Colonic mucosa (tissue), 4 donors: Measurements from ENCODE around the gene ATXN10. TPM values are rescaled to one million over a fixed set of nuclear protein-coding genes. Genes with fewer than 3 reads are reported as not detected.

Experiments
- DNase-seq: peaks from one replicate; pipeline ENCODE4 v3.0.0-alpha.2; 2020
- H3K27ac ChIP-seq: fragments of 200-600 bp; one replicate; pipeline ENCODE4 v1.8.0; 2021
- H3K27me3 ChIP-seq: fragments of 200-600 bp; one replicate; pipeline ENCODE4 v1.8.0; 2021
- H3K36me3 ChIP-seq: fragments of 200-600 bp; one replicate; pipeline ENCODE4 v1.8.0; 2021
- H3K4me1 ChIP-seq: fragments of 200-600 bp; one replicate; pipeline ENCODE4 v1.8.0; 2021; ENCODE audit warnings: mild to moderate bottlenecking
- H3K4me3 ChIP-seq: fragments of 200-600 bp; one replicate; pipeline ENCODE4 v1.8.0; 2021
- H3K9ac ChIP-seq, 2 donors: one replicate each; pipeline ENCODE4 v1.7.0; 2013; ENCODE audit warnings: control low read depth in 2 of 2, low read depth in 2 of 2, low read length in 2 of 2
- H3K9me3 ChIP-seq: fragments of 200-600 bp; one replicate; pipeline ENCODE4 v1.8.0; 2021
- CTCF ChIP-seq: fragments of 200-600 bp; IDR thresholded peaks from one replicate; pipeline ENCODE4 v1.8.0; 2022; ENCODE audit warnings: antibody characterized with exemption, mild to moderate bottlenecking
- intact Hi-C: fragments of 100-400 bp; cut with DNase I; formaldehyde crosslinking; loops from one replicate; pipeline ENCODE4 v1.14.1; 2022
- total RNA-seq, 2 donors: library from RNA; stranded (reverse); fragmentation: NEBNext Ultra II Directional in 1 of 2; extraction: Animal tissue kit (Norgen Biotek cat#: 25700) in 1 of 2; gene quantifications; one replicate each; pipeline ENCODE4 v1.2.1, GENCODE V29; 2021
- donor health status: healthy.
- donor health status: DM: no; HTN: no; CAD: no.
- donor health status: DM: no; HTN: no; CAD: no.

ATXN10 gene
- total RNA-seq, 2 donors from 2014 or later = 90.5 to 94.9 TPM

- intact Hi-C loops = no loop called here
Observed at GRCh38 chr22:45840483-45840882, 168.8 kb downstream of the ATXN10 start.

DNA sequence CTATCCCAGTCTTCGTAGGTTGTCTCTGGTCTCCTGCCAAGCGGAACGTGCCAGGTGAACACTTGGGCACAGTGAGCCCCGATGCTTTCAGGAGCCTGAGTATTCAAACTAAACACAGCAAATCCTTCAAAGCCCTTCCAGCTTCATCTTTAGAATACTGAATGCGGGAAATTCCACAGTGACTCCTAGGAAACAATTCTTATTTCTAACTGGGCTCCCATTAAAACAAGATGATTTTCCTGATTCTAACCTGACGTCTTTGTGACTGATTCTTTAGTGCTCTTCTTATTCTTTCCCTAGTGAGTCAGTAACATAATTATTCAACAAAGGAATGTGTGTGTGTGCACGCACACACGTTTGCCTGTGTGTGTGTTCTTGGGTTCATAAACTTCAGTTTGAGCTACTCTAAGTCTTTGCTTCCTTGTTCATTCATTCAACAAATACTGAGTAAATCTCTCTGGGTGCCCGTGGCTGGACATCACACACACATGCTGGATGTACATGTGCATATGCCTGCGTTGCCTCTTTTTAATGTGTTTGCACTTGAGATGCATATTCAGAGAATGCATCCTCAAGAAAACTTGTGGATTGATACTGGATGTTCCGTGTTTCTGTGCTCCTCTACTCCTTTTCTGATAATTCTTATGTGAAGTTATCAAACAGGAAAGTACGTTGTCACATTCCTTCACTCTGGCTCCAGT lies 170.8 kb downstream of the ATXN10 start:
- DNase-seq = no peak
- no peaks in the 10 kb centered on the region for H3K27me3 ChIP-seq
- no peak overlapping the region for H3K9ac ChIP-seq
- H3K36me3 ChIP-seq = no peaks in the 10 kb centered on the region
- H3K4me3 ChIP-seq = no peak overlapping the region
- H3K9me3 ChIP-seq = no peaks in the 10 kb centered on the region
- no peak for TF ChIP-seq CTCF
- intact Hi-C loops = no loop called here
- H3K27ac ChIP-seq = no peak overlapping the region
- H3K4me1 ChIP-seq = no peaks in the 10 kb centered on the region

More at GRCh38 chr22:45840483-45840882, 168.8 kb downstream of the ATXN10 start:
- Histone ChIP-seq H3K4me1 (no peaks in the 10 kb centered on the region), H3K27ac (no peak overlapping the region), H3K36me3 (no peaks in the 10 kb centered on the region), H3K9me3 (no peaks in the 10 kb centered on the region), H3K4me3 (no peak overlapping the region), H3K27me3 (no peaks in the 10 kb centered on the region), H3K9ac (no peak overlapping the region)
- no peak for DNase-seq
- TF ChIP-seq CTCF = no peak

- H3K27ac ChIP-seq = no peak overlapping the region
- no peaks in the 10 kb centered on the region for H3K4me1 ChIP-seq
- H3K4me3 ChIP-seq = no peak overlapping the region
- H3K9ac ChIP-seq = no peak overlapping the region
- H3K36me3 ChIP-seq = no peaks in the 10 kb centered on the region
- H3K27me3 ChIP-seq = no peaks in the 10 kb centered on the region
- no peak for DNase-seq
- TF ChIP-seq CTCF = no peak
- no peaks in the 10 kb centered on the region for H3K9me3 ChIP-seq
- intact Hi-C loops = no loop called here
Observed at GRCh38 chr22:45843031-45843430, 171.4 kb downstream of the ATXN10 start.

- no peaks in the 10 kb centered on the region for H3K9me3 ChIP-seq
- no peak for TF ChIP-seq CTCF
- H3K4me3 ChIP-seq = no peak overlapping the region
- intact Hi-C loops = no loop called here
- H3K4me1 ChIP-seq = no peaks in the 10 kb centered on the region
- no peak overlapping the region for H3K27ac ChIP-seq
- H3K27me3 ChIP-seq = no peaks in the 10 kb centered on the region
- no peaks in the 10 kb centered on the region for H3K36me3 ChIP-seq
- DNase-seq = no peak
- no peak overlapping the region for H3K9ac ChIP-seq
Observed at GRCh38 chr22:45843986-45844385, 172.4 kb downstream of the ATXN10 start.

DNA sequence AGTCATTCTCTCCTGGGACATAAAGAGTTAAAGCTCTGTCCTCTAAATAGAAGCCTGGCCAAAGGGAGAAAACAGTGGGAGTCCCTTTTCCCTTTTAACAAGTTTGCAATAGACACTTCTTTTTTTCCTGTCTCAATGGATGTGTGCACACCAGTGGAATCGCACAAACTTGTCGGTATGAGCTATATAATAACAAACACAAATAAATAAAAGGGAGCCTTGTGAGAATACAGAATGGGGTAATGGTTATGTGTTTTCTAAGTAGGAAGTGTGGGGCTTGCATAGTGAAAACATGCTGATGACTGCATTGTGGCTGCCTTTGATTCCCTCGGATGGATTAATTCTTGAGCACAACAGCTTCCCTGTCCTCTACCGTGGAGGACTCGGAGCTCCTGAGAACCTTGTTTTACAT lies 173.4 kb downstream of the ATXN10 start:
- DNase-seq = no peak
- Histone ChIP-seq H3K9me3 (no peaks in the 10 kb centered on the region), H3K4me3 (no peak overlapping the region), H3K36me3 (no peaks in the 10 kb centered on the region), H3K27ac (no peak overlapping the region), H3K9ac (no peak overlapping the region), H3K27me3 (no peaks in the 10 kb centered on the region), H3K4me1 (no peaks in the 10 kb centered on the region)
- TF ChIP-seq CTCF = no peak
- intact Hi-C loops = no loop called here
